22Rv1 (cell line): Measurements from ENCODE around the gene PPFIBP2.

Experiments
- CTCF ChIP-seq: fragments of 450-650 bp; IDR thresholded peaks from 2 replicates; pipeline ENCODE4 v1.5.1; 2017; ENCODE audit warnings: mild to moderate bottlenecking
- ZFX ChIP-seq: fragments of 450-650 bp; IDR thresholded peaks from 2 replicates; pipeline ENCODE4 v1.6.1; 2017; ENCODE audit warnings: antibody characterized with exemption, borderline replicate concordance

GRCh38 chr11:7597620-7598019, 83.8 kb downstream of the PPFIBP2 start:
- TF ChIP-seq CTCF (no peak), ZFX (no peak)
